Body of pancreas (tissue), 4 donors: ENCODE measurements around the gene KLRF2. TPM values are rescaled to one million over a fixed set of nuclear protein-coding genes. Genes with fewer than 3 reads are reported as not detected.

Experiments used
- ATAC-seq: fragments of 150-250 bp; one replicate; pipeline ENCODE4 v1.9.1; 2016
- DNase-seq, 4 donors: peaks; one replicate each; pipeline ENCODE4 v3.0.0-alpha.2; 2019
- H3K27ac ChIP-seq, 4 donors: fragments of 200-600 bp; sonication (generic); 1 replicate in 3 of 4; 2 replicates in 1 of 4; pipeline versions ENCODE4 v1.5.1 to v1.6.1; 2016 to 2019; ENCODE audit warnings: mild to moderate bottlenecking in 1 of 4, mixed read lengths in 1 of 4, moderate library complexity in 1 of 4
- H3K27me3 ChIP-seq, 2 donors: fragments of 200-600 bp; sonication (generic); one replicate each; pipeline ENCODE4 v1.6.0; 2016; ENCODE audit warnings: mild to moderate bottlenecking in 1 of 2
- H3K36me3 ChIP-seq, 2 donors: fragments of 200-600 bp; sonication (generic); replicated peaks in 1 of 2; 2 replicates each; pipeline ENCODE4 v1.5.1; 2016; ENCODE audit warnings: low read depth in 2 of 2; ENCODE audit not compliant: insufficient read depth in 1 of 2
- H3K4me1 ChIP-seq: fragments of 200-600 bp; sonication (generic); one replicate; pipeline ENCODE4 v1.6.0; 2016
- H3K4me3 ChIP-seq, 2 donors: fragments of 200-600 bp; sonication (generic); 1 replicate in 1 of 2; 2 replicates in 1 of 2; pipeline ENCODE4 v1.5.1; 2016 to 2019
- H3K9me3 ChIP-seq, 3 donors: fragments of 200-600 bp; sonication (generic); 1 replicate in 2 of 3; 2 replicates in 1 of 3; pipeline ENCODE4 v1.5.1; 2016
- CTCF ChIP-seq, 7 experiments: fragments of 450-650 bp in 4 of 7; fragments of 200-600 bp in 3 of 7; sonication (generic) in 3 of 7; IDR thresholded peaks; one replicate each; pipeline ENCODE4 v1.5.1; 2016 to 2019; ENCODE audit warnings: antibody characterized with exemption in 7 of 7
- POLR2A ChIP-seq, 3 donors: fragments of 450-650 bp; IDR thresholded peaks; one replicate each; pipeline ENCODE4 v1.6.1; 2016; ENCODE audit warnings: antibody characterized with exemption in 3 of 3, mild to moderate bottlenecking in 2 of 3
- WGBS, 2 donors: methylation state at CpG; one replicate each; pipeline ENCODE4 v1.1.5; 2017; 5-methylcytosine and 5-hydroxymethylcytosine counted together
- intact Hi-C: fragments of 100-400 bp; cut with DNase I; formaldehyde crosslinking; loops from one replicate; pipeline ENCODE4 v1.15.1; 2023
- total RNA-seq, 2 donors: library from RNA; depleted of rRNA; stranded (reverse); fragments of >200 nt; gene quantifications; one replicate each; pipeline ENCODE4 v1.1.0, GENCODE V29; 2016

The KLRF2 gene
- total RNA-seq, 2 donors from 2014 or later = not detected

GRCh38 chr12:9880532-9881078, 684 bp upstream of the KLRF2 start:
- Histone ChIP-seq H3K4me1 (no peaks in the 10 kb centered on the region), H3K27me3 (no peaks in the 10 kb centered on the region), H3K4me3 (no peak overlapping the region), H3K9me3 (no peaks in the 10 kb centered on the region), H3K27ac (no peak overlapping the region), H3K36me3 (no peaks in the 10 kb centered on the region)
- ATAC-seq = no peak
- no peak for DNase-seq
- intact Hi-C loops = no loop called here
- TF ChIP-seq POLR2A (IDR thresholded peaks at IDR 0.05) (no peak), CTCF (IDR thresholded peaks at IDR 0.05) (no peak)
- 62 to 68% methylated on average over 4 of the region's 4 CpGs for WGBS, 2 donors

GRCh38 chr12:9881988-9882387, 699 bp downstream of the KLRF2 start:
- Histone ChIP-seq H3K27me3 (no peaks in the 10 kb centered on the region), H3K36me3 (no peaks in the 10 kb centered on the region), H3K4me3 (no peak overlapping the region), H3K9me3 (no peaks in the 10 kb centered on the region), H3K4me1 (no peaks in the 10 kb centered on the region), H3K27ac (no peak overlapping the region)
- ATAC-seq (no peak), DNase-seq (no peak)
- intact Hi-C loops = no loop called here
- WGBS, 2 donors = 82 to 89% methylated on average over 5 of the region's 5 CpGs
- TF ChIP-seq CTCF (IDR thresholded peaks at IDR 0.05) = no peak
- no peak for TF ChIP-seq POLR2A (IDR thresholded peaks at IDR 0.05)

- no peak for TF ChIP-seq CTCF (IDR thresholded peaks at IDR 0.05)
- TF ChIP-seq POLR2A (IDR thresholded peaks at IDR 0.05) = no peak
- DNase-seq (no peak), ATAC-seq (no peak)
- Histone ChIP-seq H3K4me1 (no peaks in the 10 kb centered on the region), H3K27ac (no peak overlapping the region), H3K4me3 (no peak overlapping the region), H3K27me3 (no peaks in the 10 kb centered on the region), H3K9me3 (no peaks in the 10 kb centered on the region), H3K36me3 (no peaks in the 10 kb centered on the region)
- intact Hi-C loops = no loop called here
Measured at GRCh38 chr12:9883175-9883574, 1.9 kb downstream of the KLRF2 start.

GRCh38 chr12:9888665-9889273, 7.5 kb downstream of the KLRF2 start:
- no peaks in the 10 kb centered on the region for H3K36me3 ChIP-seq
- H3K4me1 ChIP-seq = peaks cover 4% of the 10 kb centered on the region
- ATAC-seq (no peak), DNase-seq (no peak)
- no peak overlapping the region for H3K4me3 ChIP-seq
- TF ChIP-seq CTCF (IDR thresholded peaks at IDR 0.05) (no peak), POLR2A (IDR thresholded peaks at IDR 0.05) (no peak)
- 14 to 20% methylated on average over 4 of the region's 4 CpGs for WGBS, 2 donors
- no peaks in the 10 kb centered on the region for H3K27me3 ChIP-seq
- no peak overlapping the region for H3K27ac ChIP-seq
- no peaks in the 10 kb centered on the region for H3K9me3 ChIP-seq
- intact Hi-C loops = no loop called here
